GM19193 (cell line): Measurements from ENCODE around the gene FBXO31.

Source experiments
- POLR2A ChIP-seq: IDR thresholded peaks from 4 replicates; pipeline ENCODE4 v1.6.1; 2011; ENCODE audit not compliant: insufficient read depth, insufficient read length; ENCODE audit errors: extremely low read depth

FBXO31 gene

GRCh38 chr16:87375426-87376135 is 8.0 kb downstream of the FBXO31 start:
- TF ChIP-seq POLR2A = no peak

GRCh38 chr16:87374313-87374712 is 9.3 kb downstream of the FBXO31 start:
- no peak for TF ChIP-seq POLR2A

GRCh38 chr16:87372305-87372704 is 11.3 kb downstream of the FBXO31 start:
- TF ChIP-seq POLR2A = no peak

- TF ChIP-seq POLR2A = no peak
Measured at GRCh38 chr16:87371261-87371866, 12.2 kb downstream of the FBXO31 start.

- no peak for TF ChIP-seq POLR2A
Measured at GRCh38 chr16:87369796-87370719, 13.5 kb downstream of the FBXO31 start.

- no peak for TF ChIP-seq POLR2A
Measured at GRCh38 chr16:87369117-87369765, 14.3 kb downstream of the FBXO31 start.

GRCh38 chr16:87368029-87368770 is 15.4 kb downstream of the FBXO31 start:
- no peak for TF ChIP-seq POLR2A

GRCh38 chr16:87367529-87367928 is 16.0 kb downstream of the FBXO31 start:
- no peak for TF ChIP-seq POLR2A

GRCh38 chr16:87366930-87367329 is 16.6 kb downstream of the FBXO31 start:
- no peak for TF ChIP-seq POLR2A

- no peak for TF ChIP-seq POLR2A
Measured at GRCh38 chr16:87366288-87366687, 17.3 kb downstream of the FBXO31 start.

GRCh38 chr16:87365021-87365713 is 18.4 kb downstream of the FBXO31 start:
- TF ChIP-seq POLR2A = no peak

- no peak for TF ChIP-seq POLR2A
Measured at GRCh38 chr16:87363771-87364455, 19.7 kb downstream of the FBXO31 start.
